ENCODE measurements around the gene ACOT11.

ACOT11 gene

GRCh38 chr1:54566438-54567141, 18.6 kb downstream of the ACOT11 start:
- DNase-seq, result no peak

GRCh38 chr1:54567961-54568360, 19.9 kb downstream of the ACOT11 start:
- no peak for DNase-seq

- no peak for DNase-seq
Measured at GRCh38 chr1:54569339-54569738, 21.3 kb downstream of the ACOT11 start.

GRCh38 chr1:54570161-54570560, 22.1 kb downstream of the ACOT11 start:
- DNase-seq, result no peak

- no peak for DNase-seq
Measured at GRCh38 chr1:54571326-54571725, 23.3 kb downstream of the ACOT11 start.

- DNase-seq, result no peak
Measured at GRCh38 chr1:54571803-54572541, 23.9 kb downstream of the ACOT11 start.

- DNase-seq, result no peak
Measured at GRCh38 chr1:54572542-54572850, 24.5 kb downstream of the ACOT11 start.

GRCh38 chr1:54574158-54574778, 26.2 kb downstream of the ACOT11 start:
- DNase-seq, result no peak

GRCh38 chr1:54575161-54575560, 27.1 kb downstream of the ACOT11 start:
- DNase-seq, result no peak

- DNase-seq, result no peak
Measured at GRCh38 chr1:54575605-54576290, 27.7 kb downstream of the ACOT11 start.

- DNase-seq, result no peak
Measured at GRCh38 chr1:54577612-54578011, 29.6 kb downstream of the ACOT11 start.

GRCh38 chr1:54579337-54579781, 31.3 kb downstream of the ACOT11 start:
- no peak for DNase-seq

- no peak for DNase-seq
Measured at GRCh38 chr1:54580856-54581550, 33.0 kb downstream of the ACOT11 start.

GRCh38 chr1:54581621-54582035, 33.6 kb downstream of the ACOT11 start:
- DNase-seq, result no peak

GRCh38 chr1:54582566-54583306, 34.7 kb downstream of the ACOT11 start:
- DNase-seq, result no peak

- no peak for DNase-seq
Measured at GRCh38 chr1:54583307-54583686, 35.3 kb downstream of the ACOT11 start.

- no peak for DNase-seq
Measured at GRCh38 chr1:54583871-54584270, 35.8 kb downstream of the ACOT11 start.

GRCh38 chr1:54584575-54584974, 36.5 kb downstream of the ACOT11 start:
- DNase-seq, result no peak

GRCh38 chr1:54585181-54586066, 37.4 kb downstream of the ACOT11 start:
- no peak for DNase-seq

GRCh38 chr1:54588377-54588776, 40.3 kb downstream of the ACOT11 start:
- DNase-seq, result no peak

GRCh38 chr1:54591127-54591756, 43.2 kb downstream of the ACOT11 start:
- DNase-seq, result no peak

Data from CD4-positive, alpha-beta T cell treated with Interleukin-4 for 4 hours (primary cell).